Measurements from ENCODE around the gene COBL.

The COBL gene

DNA sequence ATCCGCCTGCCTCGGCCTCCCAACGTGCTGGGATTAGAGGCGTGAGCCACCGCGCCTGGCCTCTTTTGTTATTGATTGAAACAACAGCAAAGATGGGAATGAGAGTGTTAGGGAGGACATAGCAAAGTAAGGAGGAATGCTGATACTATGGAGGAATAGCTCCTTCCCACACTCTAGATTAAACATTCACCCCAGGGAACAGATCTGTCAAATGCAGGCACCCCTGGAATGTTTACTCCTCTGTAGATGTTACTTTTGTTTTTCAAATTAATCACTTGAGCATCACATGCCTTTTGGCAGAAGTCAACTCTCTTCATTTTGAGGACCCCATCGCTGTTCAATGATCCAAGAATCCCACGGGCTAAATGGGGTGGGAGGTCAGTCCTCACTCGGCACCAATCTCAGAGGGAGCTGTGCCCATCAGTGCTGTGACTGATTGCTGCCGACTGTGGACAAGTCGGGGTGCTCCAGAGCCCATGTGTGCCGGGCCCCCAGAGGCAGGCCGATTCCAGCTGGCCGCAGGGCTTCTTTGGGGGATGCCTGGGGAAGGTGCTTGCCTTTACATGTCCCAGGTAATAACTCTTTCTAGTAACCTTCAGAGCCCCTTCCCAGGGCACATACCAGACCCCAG is 10.2 kb upstream of the COBL start:
- Histone ChIP-seq H3K79me2 (ENCODE audit: control insufficient read depth, low read length) (no peaks in the 10 kb centered on the region), H3K4me1 (ENCODE audit: control insufficient read depth, low read length) (no peaks in the 10 kb centered on the region), H3K9me3 (ENCODE audit: control insufficient read depth, insufficient read depth, low read length) (no peaks in the 10 kb centered on the region), H3K27me3 (ENCODE audit: control insufficient read depth, low read length) (no peaks in the 10 kb centered on the region), H3K27ac (ENCODE audit: low read depth, low read length) (no peak overlapping the region), H3K9me2 (replicated peaks; ENCODE audit: control insufficient read depth, low read length) (no peaks in the 10 kb centered on the region), H3K4me2 (ENCODE audit: low read length) (no peak overlapping the region), H3F3A (ENCODE audit: control insufficient read depth, insufficient read depth) (no peaks in the 10 kb centered on the region), H4K20me1 (ENCODE audit: control insufficient read depth, insufficient read depth, low read depth, low read length) (no peaks in the 10 kb centered on the region), H3K36me3 (ENCODE audit: control insufficient read depth, low read length) (no peaks in the 10 kb centered on the region), H3K4me3 (ENCODE audit: low read length) (no peak overlapping the region)
- TF ChIP-seq EZH2phosphoT487 (IDR thresholded peaks at IDR 0.05; ENCODE audit: borderline replicate concordance, low read length): no peak
- TF ChIP-seq, protein P1, sequence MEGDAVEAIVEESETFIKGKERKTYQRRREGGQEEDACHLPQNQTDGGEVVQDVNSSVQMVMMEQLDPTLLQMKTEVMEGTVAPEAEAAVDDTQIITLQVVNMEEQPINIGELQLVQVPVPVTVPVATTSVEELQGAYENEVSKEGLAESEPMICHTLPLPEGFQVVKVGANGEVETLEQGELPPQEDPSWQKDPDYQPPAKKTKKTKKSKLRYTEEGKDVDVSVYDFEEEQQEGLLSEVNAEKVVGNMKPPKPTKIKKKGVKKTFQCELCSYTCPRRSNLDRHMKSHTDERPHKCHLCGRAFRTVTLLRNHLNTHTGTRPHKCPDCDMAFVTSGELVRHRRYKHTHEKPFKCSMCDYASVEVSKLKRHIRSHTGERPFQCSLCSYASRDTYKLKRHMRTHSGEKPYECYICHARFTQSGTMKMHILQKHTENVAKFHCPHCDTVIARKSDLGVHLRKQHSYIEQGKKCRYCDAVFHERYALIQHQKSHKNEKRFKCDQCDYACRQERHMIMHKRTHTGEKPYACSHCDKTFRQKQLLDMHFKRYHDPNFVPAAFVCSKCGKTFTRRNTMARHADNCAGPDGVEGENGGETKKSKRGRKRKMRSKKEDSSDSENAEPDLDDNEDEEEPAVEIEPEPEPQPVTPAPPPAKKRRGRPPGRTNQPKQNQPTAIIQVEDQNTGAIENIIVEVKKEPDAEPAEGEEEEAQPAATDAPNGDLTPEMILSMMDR (IDR thresholded peaks at IDR 0.05; ENCODE audit: low read depth, low read length, poor library complexity, severe bottlenecking): no peak

GRCh38 chr7:51325908-51326307 is 9.3 kb upstream of the COBL start:
- TF ChIP-seq, protein P1 (IDR thresholded peaks at IDR 0.05; ENCODE audit: low read depth, low read length, poor library complexity, severe bottlenecking): no peak
- no peak for TF ChIP-seq EZH2phosphoT487 (IDR thresholded peaks at IDR 0.05; ENCODE audit: borderline replicate concordance, low read length)
- Histone ChIP-seq H3K4me2 (ENCODE audit: low read length) (no peak overlapping the region), H3K79me2 (ENCODE audit: control insufficient read depth, low read length) (no peaks in the 10 kb centered on the region)

GRCh38 chr7:51325261-51325676 is 8.7 kb upstream of the COBL start:
- no peak for TF ChIP-seq EZH2phosphoT487 (IDR thresholded peaks at IDR 0.05; ENCODE audit: borderline replicate concordance, low read length)
- TF ChIP-seq, protein P1 (IDR thresholded peaks at IDR 0.05; ENCODE audit: low read depth, low read length, poor library complexity, severe bottlenecking): no peak
- no peaks in the 10 kb centered on the region for H4K20me1 ChIP-seq (ENCODE audit: control insufficient read depth, insufficient read depth, low read depth, low read length)
- no peaks in the 10 kb centered on the region for H3K79me2 ChIP-seq (ENCODE audit: control insufficient read depth, low read length)
- no peaks in the 10 kb centered on the region for H3K36me3 ChIP-seq (ENCODE audit: control insufficient read depth, low read length)
- H3K27ac ChIP-seq (ENCODE audit: low read depth, low read length): no peak overlapping the region
- H3F3A ChIP-seq (ENCODE audit: control insufficient read depth, insufficient read depth): no peaks in the 10 kb centered on the region
- H3K4me2 ChIP-seq (ENCODE audit: low read length): no peak overlapping the region
- no peaks in the 10 kb centered on the region for H3K9me2 ChIP-seq (replicated peaks; ENCODE audit: control insufficient read depth, low read length)
- no peaks in the 10 kb centered on the region for H3K27me3 ChIP-seq (ENCODE audit: control insufficient read depth, low read length)
- H3K4me1 ChIP-seq (ENCODE audit: control insufficient read depth, low read length): no peaks in the 10 kb centered on the region
- H3K9me3 ChIP-seq (ENCODE audit: control insufficient read depth, insufficient read depth, low read length): no peaks in the 10 kb centered on the region
- no peak overlapping the region for H3K4me3 ChIP-seq (ENCODE audit: low read length)

More at GRCh38 chr7:51325908-51326307, 9.3 kb upstream of the COBL start:
- no peaks in the 10 kb centered on the region for H3K9me2 ChIP-seq (replicated peaks; ENCODE audit: control insufficient read depth, low read length)
- H3K4me1 ChIP-seq (ENCODE audit: control insufficient read depth, low read length): no peaks in the 10 kb centered on the region
- no peaks in the 10 kb centered on the region for H3F3A ChIP-seq (ENCODE audit: control insufficient read depth, insufficient read depth)
- H3K4me3 ChIP-seq (ENCODE audit: low read length): no peak overlapping the region
- no peaks in the 10 kb centered on the region for H4K20me1 ChIP-seq (ENCODE audit: control insufficient read depth, insufficient read depth, low read depth, low read length)
- H3K27ac ChIP-seq (ENCODE audit: low read depth, low read length): no peak overlapping the region
- H3K36me3 ChIP-seq (ENCODE audit: control insufficient read depth, low read length): no peaks in the 10 kb centered on the region
- no peaks in the 10 kb centered on the region for H3K27me3 ChIP-seq (ENCODE audit: control insufficient read depth, low read length)
- H3K9me3 ChIP-seq (ENCODE audit: control insufficient read depth, insufficient read depth, low read length): no peaks in the 10 kb centered on the region
